ENCODE measurements around the gene SPRR5.

The SPRR5 gene

GRCh38 chr1:152946651-152947256 lies at the start of gene SPRR5:
SPRR5 (plus strand) TSS chr1:152947206; CDS start chr1:152948555, 1,349 bp downstream.
- in situ Hi-C loops (cut with MboI; ENCODE audit: low pct_unique_long_range_greater_than_20kb, low sequenced_read_pairs): no loop called here
- no peak for DNase-seq

GRCh38 chr1:152899027-152899426 lies 48.0 kb upstream of the SPRR5 start:
- no peak for DNase-seq
- in situ Hi-C loops (cut with MboI; ENCODE audit: low pct_unique_long_range_greater_than_20kb, low sequenced_read_pairs): no loop called here

- DNase-seq: no peak
- in situ Hi-C loops (cut with MboI; ENCODE audit: low pct_unique_long_range_greater_than_20kb, low sequenced_read_pairs): no loop called here
Measured at GRCh38 chr1:152899883-152900282, 47.1 kb upstream of the SPRR5 start.

GRCh38 chr1:152901631-152902030 lies 45.4 kb upstream of the SPRR5 start:
- in situ Hi-C loops (cut with MboI; ENCODE audit: low pct_unique_long_range_greater_than_20kb, low sequenced_read_pairs): no loop called here
- no peak for DNase-seq

GRCh38 chr1:152902636-152903035 lies 44.4 kb upstream of the SPRR5 start:
- in situ Hi-C loops (cut with MboI; ENCODE audit: low pct_unique_long_range_greater_than_20kb, low sequenced_read_pairs): no loop called here
- no peak for DNase-seq

GRCh38 chr1:152904688-152905440 lies 42.1 kb upstream of the SPRR5 start:
- in situ Hi-C loops (cut with MboI; ENCODE audit: low pct_unique_long_range_greater_than_20kb, low sequenced_read_pairs): no loop called here
- no peak for DNase-seq

GRCh38 chr1:152906023-152906565 lies 40.9 kb upstream of the SPRR5 start:
- in situ Hi-C loops (cut with MboI; ENCODE audit: low pct_unique_long_range_greater_than_20kb, low sequenced_read_pairs): no loop called here
- no peak for DNase-seq

- no peak for DNase-seq
- in situ Hi-C loops (cut with MboI; ENCODE audit: low pct_unique_long_range_greater_than_20kb, low sequenced_read_pairs): no loop called here
Measured at GRCh38 chr1:152907686-152908601, 39.1 kb upstream of the SPRR5 start, which contains the start of gene IVL. IVL (plus strand) TSS chr1:152908546; CDS start chr1:152909798, 1,252 bp downstream.

- in situ Hi-C loops (cut with MboI; ENCODE audit: low pct_unique_long_range_greater_than_20kb, low sequenced_read_pairs): no loop called here
Measured at GRCh38 chr1:152909206-152909605, 37.8 kb upstream of the SPRR5 start.

GRCh38 chr1:152912471-152912870 lies 34.5 kb upstream of the SPRR5 start:
- DNase-seq: no peak
- in situ Hi-C loops (cut with MboI; ENCODE audit: low pct_unique_long_range_greater_than_20kb, low sequenced_read_pairs): no loop called here

More at GRCh38 chr1:152909206-152909605, 37.8 kb upstream of the SPRR5 start:
- DNase-seq: no peak

- in situ Hi-C loops (cut with MboI; ENCODE audit: low pct_unique_long_range_greater_than_20kb, low sequenced_read_pairs): no loop called here
- DNase-seq: no peak
Measured at GRCh38 chr1:152912900-152913299, 34.1 kb upstream of the SPRR5 start.

- in situ Hi-C loops (cut with MboI; ENCODE audit: low pct_unique_long_range_greater_than_20kb, low sequenced_read_pairs): no loop called here
- DNase-seq: peak; percentile 3
Measured at GRCh38 chr1:152917794-152918193, 29.2 kb upstream of the SPRR5 start.

GRCh38 chr1:152919071-152919470 lies 27.9 kb upstream of the SPRR5 start:
- in situ Hi-C loops (cut with MboI; ENCODE audit: low pct_unique_long_range_greater_than_20kb, low sequenced_read_pairs): no loop called here
- DNase-seq: no peak

GRCh38 chr1:152924191-152924590 lies 22.8 kb upstream of the SPRR5 start:
- in situ Hi-C loops (cut with MboI; ENCODE audit: low pct_unique_long_range_greater_than_20kb, low sequenced_read_pairs): no loop called here
- DNase-seq: no peak

- in situ Hi-C loops (cut with MboI; ENCODE audit: low pct_unique_long_range_greater_than_20kb, low sequenced_read_pairs): no loop called here
- peak; percentile 3 for DNase-seq
Measured at GRCh38 chr1:152926091-152926490, 20.9 kb upstream of the SPRR5 start.

- DNase-seq: no peak
- in situ Hi-C loops (cut with MboI; ENCODE audit: low pct_unique_long_range_greater_than_20kb, low sequenced_read_pairs): no loop called here
Measured at GRCh38 chr1:152928671-152929070, 18.3 kb upstream of the SPRR5 start.

GRCh38 chr1:152932170-152932811 lies 14.7 kb upstream of the SPRR5 start:
- in situ Hi-C loops (cut with MboI; ENCODE audit: low pct_unique_long_range_greater_than_20kb, low sequenced_read_pairs): no loop called here
- DNase-seq: no peak

GRCh38 chr1:152933196-152933595 lies 13.8 kb upstream of the SPRR5 start:
- DNase-seq: no peak
- in situ Hi-C loops (cut with MboI; ENCODE audit: low pct_unique_long_range_greater_than_20kb, low sequenced_read_pairs): no loop called here

GRCh38 chr1:152940614-152941013 lies 6.4 kb upstream of the SPRR5 start:
- in situ Hi-C loops (cut with MboI; ENCODE audit: low pct_unique_long_range_greater_than_20kb, low sequenced_read_pairs): no loop called here
- no peak for DNase-seq

Data from KBM-7 (cell line).